Mammary epithelial cell (primary cell): ENCODE data around the gene FARS2.

ENCODE experiments used
- EZH2 ChIP-seq: IDR thresholded peaks from 2 replicates; pipeline ENCODE4 v1.6.1; 2012; ENCODE audit warnings: low read length, inconsistent platforms, borderline replicate concordance
- TF ChIP-seq, protein P1 (sequence below), 2 donors: IDR thresholded peaks in 1 of 2; conservative IDR thresholded peaks in 1 of 2; 2 replicates each; pipeline ENCODE4 v1.5.1; 2011 to 2012; ENCODE audit warnings: inconsistent platforms in 2 of 2, low read length in 2 of 2, mild to moderate bottlenecking in 2 of 2, control low read depth in 1 of 2, low read depth in 1 of 2; ENCODE audit not compliant: insufficient read depth in 1 of 2; ENCODE audit errors: extremely low read depth in 1 of 2

- TF ChIP-seq, protein P1, sequence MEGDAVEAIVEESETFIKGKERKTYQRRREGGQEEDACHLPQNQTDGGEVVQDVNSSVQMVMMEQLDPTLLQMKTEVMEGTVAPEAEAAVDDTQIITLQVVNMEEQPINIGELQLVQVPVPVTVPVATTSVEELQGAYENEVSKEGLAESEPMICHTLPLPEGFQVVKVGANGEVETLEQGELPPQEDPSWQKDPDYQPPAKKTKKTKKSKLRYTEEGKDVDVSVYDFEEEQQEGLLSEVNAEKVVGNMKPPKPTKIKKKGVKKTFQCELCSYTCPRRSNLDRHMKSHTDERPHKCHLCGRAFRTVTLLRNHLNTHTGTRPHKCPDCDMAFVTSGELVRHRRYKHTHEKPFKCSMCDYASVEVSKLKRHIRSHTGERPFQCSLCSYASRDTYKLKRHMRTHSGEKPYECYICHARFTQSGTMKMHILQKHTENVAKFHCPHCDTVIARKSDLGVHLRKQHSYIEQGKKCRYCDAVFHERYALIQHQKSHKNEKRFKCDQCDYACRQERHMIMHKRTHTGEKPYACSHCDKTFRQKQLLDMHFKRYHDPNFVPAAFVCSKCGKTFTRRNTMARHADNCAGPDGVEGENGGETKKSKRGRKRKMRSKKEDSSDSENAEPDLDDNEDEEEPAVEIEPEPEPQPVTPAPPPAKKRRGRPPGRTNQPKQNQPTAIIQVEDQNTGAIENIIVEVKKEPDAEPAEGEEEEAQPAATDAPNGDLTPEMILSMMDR (conservative IDR thresholded peaks at IDR 0.05 in 1 of 2, IDR thresholded peaks at IDR 0.05 in 1 of 2; ENCODE audit: extremely low read depth in 1 of 2, insufficient read depth in 1 of 2, low read depth in 1 of 2, low read length in 2 of 2), result no peak
- no peak for TF ChIP-seq EZH2
These were observed 362.5 kb downstream of the FARS2 start for GRCh38 chr6:5623769-5624168.
